ENCODE data around the gene SMG7.

Gene SMG7

DNA sequence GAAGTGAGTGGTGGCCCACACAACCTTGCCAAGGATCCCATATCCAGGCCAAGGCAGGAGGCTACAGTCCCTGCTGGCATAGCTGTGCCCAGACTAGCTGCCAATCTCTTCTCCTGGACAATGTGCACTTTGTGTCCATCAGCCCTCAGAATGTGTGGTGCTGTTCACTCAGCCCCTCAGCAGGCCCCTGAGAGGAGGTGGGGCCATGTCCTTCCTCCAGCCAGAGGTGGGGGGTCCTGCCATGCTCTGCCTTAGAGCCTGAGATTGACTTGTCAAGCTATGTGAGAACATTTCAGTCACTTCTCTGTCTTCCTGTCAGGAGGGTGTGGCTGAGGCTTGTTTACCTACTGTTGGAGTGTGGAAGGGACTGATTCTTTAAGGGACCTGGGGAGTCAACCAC is 116.5 kb downstream of the SMG7 start:
- in situ Hi-C loops (cut with HindIII; ENCODE audit: low sequenced_read_pairs) = no loop called here

DNA sequence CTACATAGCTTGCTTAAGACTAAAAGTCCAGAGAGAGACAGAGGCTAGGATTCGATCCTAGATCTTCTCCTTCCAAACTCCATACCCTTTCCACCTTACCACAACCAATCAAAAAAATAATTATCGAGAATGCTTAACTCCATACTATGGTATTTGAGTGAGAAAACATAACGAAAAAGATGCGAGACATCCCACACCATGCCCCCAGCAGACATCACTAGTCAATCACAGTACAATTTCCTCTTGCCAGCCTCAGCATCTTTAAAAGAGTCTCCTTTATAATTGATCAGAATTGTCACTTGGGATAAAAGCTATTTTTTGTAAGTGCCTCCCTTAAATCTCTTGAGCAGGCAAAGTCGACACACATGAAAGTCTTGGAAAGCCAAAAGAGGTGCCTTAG is 117.1 kb downstream of the SMG7 start:
- in situ Hi-C loops (cut with HindIII; ENCODE audit: low sequenced_read_pairs) = no loop called here

DNA sequence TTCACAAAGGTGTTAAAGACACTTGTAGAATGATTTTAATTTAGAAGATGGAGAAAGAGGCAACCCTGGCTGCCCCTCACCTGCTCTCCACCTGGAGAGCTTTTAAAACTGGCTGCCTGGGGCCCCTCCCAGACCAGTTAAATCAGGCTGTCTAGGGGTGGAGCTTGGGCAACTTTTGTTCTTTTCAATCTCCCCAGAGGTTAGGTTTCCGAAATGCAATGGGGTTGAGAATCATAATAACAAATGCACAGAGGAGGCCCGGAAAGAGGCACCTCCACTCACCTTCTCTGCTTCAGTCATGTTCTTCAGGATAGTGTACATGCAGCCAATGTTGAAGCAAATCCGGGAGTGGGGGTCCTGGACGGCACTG is 117.6 kb downstream of the SMG7 start:
- in situ Hi-C loops (cut with HindIII; ENCODE audit: low sequenced_read_pairs) = loop anchor here (10.0 kb wide), 1 partner anchor 345 kb away; no protein-coding TSS in a partner anchor

DNA sequence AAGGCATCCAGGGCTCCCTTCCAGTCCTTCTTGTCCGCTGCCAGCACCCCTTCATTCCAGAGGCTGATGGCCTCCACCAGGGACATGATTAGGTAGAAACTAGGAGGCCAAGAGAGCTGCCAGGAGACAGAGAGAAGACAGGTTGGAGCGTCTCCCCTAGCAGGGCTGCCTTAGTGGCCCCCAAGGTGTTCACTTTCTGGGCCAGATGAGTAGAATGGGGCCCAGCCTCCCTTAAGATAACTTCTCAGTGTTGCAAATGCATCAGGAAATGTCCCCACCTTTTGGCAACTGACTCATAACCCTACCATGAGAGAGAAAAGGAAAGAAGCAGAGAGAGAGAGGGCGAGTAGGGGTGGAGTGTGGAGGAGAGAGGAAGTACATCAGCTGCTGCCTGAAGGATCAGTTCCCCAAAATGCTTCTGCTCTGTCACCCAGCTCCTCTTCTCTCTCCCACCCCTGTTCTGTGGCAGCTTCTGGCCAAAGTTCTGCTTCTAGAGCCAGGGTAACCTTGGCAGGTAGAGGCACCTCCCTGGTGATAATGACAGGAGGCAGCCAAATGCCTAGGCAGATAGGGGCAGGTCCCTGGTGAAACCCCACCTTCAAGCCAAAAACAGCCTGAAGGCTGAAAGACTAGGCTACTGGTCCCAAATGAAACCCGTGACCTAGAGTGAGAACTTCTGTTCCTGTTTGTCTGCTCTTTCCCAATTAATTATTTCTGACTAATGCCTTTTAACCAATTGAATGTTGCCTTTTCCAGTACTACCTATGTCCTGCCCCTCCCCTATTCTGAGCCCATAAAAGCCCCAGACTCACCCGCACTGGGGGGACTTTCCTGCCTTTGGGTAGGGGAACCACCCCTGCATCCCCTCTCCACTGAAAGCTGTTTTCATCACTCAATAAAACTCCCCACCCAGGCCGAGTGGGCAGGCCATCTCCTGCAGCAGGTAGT is 118.2 kb downstream of the SMG7 start, which contains the start of gene NCF2:
Gene NCF2, minus strand, starts transcription at position 216 of the 948 bp plus-strand sequence. Its CDS starts 130 bp downstream, at position 86.
- in situ Hi-C loops (cut with HindIII; ENCODE audit: low sequenced_read_pairs) = loop anchor here (10.0 kb wide), 1 partner anchor 346 kb away; no protein-coding TSS in a partner anchor

DNA sequence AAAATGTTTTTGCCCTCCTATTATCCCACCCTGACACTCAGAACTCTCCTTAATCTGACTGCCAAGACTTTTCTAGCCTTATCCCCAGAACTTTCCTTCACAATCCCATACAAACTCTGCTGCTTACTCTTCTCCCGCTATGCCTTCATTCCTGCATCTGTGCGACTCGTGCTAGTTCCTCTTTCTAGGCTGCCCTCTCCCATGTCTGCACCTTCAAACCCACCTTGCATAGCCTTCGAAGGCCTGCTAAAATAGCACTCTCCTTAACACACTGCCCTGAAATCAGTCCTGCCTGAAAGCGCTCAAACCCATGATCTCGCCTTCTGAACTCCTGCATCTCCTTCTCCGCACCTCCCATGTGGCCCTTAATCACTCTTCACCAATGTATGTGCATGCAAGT is 120.4 kb downstream of the SMG7 start:
- in situ Hi-C loops (cut with HindIII; ENCODE audit: low sequenced_read_pairs) = loop anchor here (10.0 kb wide), 1 partner anchor 348 kb away; no protein-coding TSS in a partner anchor

DNA sequence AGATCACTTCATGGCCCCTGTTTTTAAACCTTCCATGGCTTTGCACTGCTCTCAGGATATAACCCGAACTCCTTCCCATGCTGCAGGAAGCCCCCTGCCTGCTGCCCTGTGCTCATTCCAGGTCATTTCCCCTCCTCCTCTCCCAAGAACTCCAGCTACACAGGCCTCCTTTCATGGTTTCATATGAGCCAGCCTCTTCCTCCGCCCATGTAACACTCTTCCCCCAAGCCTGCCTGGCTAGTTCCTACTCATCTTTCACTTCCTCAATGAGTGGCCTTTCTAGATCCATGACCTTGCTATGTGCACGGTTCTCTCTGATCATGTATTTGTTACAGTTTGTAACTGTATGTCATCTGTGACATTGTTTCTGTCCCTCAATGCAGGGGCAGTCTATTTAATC is 121.1 kb downstream of the SMG7 start:
- in situ Hi-C loops (cut with HindIII; ENCODE audit: low sequenced_read_pairs) = loop anchor here (10.0 kb wide), 1 partner anchor 349 kb away; no protein-coding TSS in a partner anchor

DNA sequence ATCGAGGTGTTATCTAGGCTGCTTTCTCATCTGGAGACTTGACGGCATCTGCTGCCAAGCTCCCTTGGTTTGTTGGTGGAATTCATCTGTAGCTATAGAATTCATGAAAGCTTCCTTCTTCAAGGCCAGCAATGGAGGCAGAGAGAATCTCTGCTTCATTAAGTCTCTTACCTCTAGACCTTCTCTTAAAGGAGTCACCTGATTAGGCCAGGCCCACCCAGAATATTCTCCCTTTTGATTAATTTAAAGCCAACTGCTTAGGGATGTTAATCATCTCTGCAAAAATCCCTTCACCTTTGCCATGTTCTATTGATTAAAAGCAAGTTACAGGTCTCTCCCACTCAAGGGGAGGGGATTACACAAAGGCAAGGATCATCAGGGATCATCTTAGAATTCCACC is 123.2 kb downstream of the SMG7 start:
- in situ Hi-C loops (cut with HindIII; ENCODE audit: low sequenced_read_pairs) = loop anchor here (5.0 to 10.0 kb wide), 2 partner anchors 68 to 351 kb away; no protein-coding TSS in a partner anchor

DNA sequence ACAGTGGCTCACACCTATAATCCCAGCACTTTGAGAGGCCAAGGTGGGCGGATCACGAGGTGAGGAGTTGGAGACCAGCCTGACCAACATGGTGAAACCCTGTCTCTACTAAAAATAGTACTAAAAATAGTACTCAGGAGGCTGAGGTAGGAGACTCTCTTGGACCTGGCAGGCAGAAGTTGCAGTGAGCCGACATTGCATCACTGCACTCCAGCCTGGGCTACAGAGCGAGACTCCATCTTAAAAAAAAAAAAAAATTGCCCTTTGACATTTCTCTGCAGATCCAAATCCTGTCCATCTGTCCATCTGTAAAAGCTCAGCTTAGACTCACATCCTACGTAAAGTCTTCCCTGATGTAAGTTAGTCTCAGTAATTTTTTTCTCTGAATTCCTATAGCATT is 124.2 kb downstream of the SMG7 start:
- in situ Hi-C loops (cut with HindIII; ENCODE audit: low sequenced_read_pairs) = loop anchor here (5.0 to 10.0 kb wide), 2 partner anchors 69 to 352 kb away; no protein-coding TSS in a partner anchor

DNA sequence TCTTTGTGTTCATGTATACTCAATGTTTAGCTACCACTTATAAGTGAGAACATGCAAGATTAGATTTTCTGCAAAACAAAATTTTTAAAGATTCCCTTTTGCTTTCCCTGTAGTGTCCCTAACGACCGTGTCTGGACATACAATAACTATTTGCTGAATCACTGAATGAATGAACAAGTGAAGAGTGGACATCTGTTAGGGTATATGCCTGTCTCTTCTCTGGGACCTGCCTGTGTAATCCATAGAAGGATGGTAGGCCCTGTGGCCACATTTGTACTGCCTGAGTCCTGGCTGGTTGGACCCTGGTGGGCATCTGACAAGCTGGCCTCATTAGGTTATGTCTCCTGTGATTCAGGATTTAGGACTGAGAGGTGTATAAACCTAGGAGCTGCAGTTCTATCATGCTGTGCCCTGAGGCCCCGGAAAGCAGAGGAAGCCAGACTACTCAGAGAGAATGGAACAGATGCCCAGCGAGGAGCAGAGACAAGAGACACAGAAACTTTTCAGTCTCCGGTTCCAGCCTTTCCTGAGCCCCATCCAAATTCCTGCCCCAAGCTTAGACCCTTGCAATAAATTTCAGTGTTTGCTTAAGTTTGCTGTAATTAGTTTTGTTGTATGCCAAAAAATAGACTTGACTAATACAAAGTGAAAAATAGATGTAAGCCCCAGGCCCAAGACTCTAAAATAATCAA is 125.5 kb downstream of the SMG7 start:
- in situ Hi-C loops (cut with HindIII; ENCODE audit: low sequenced_read_pairs) = loop anchor here (5.0 to 10.0 kb wide), 2 partner anchors 71 to 353 kb away; no protein-coding TSS in a partner anchor

DNA sequence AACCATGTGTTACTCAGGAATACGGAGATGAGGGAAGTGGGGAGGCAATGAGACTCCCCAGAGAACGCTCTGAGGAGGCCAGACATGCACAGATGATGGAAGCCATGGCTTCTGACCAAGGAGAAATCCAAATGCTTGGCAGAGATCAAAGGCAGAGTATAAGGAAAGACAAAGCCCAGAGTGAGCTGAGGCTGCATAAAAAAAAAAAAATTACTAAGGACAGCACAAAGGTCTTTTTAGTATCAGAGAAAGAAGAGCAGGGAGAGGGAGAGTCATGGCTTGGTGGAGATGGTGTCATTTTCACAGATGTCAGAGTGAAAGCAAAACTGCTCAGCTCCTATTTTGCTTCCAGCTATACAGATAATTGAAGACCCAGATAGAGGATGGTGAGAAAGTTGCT is 126.1 kb downstream of the SMG7 start:
- in situ Hi-C loops (cut with HindIII; ENCODE audit: low sequenced_read_pairs) = loop anchor here (5.0 to 10.0 kb wide), 2 partner anchors 71 to 354 kb away; no protein-coding TSS in a partner anchor

DNA sequence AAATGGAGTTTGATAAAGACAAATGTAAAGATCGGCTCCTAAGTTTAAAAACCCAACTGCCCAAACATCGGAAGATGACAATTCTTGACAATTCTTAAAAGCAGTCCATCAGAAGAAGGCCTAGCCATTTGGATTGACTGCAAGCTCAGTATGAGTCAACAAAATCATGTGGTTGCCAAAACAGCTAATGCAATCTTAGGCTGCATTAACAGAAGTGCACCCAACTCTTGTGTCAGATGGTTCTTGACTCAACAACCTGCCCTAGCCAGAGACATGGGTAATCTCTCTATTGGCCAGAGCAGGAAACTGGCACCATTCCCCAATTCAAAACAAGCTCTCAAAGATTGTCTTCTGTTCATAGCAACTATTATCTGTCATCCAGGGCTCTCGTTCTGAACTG is 127.8 kb downstream of the SMG7 start:
- in situ Hi-C loops (cut with HindIII; ENCODE audit: low sequenced_read_pairs) = no loop called here

DNA sequence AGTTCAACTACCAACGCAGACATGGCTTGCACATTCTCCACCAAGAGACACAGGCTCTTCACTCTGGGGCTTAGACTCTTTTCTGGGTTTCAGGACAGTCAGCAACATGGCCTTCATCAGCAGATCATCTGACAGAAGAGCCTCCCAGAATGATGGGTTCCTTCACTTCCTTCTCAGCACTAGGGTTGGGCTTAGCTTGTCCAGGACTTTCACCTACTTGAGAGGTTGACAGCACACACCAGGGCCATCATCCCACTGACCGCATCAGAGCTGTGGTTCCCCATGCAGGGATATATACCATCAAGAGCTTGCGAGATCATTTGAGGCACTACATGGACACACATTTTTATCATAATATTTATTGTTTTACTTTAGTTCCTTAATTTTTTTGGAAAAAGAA is 128.3 kb downstream of the SMG7 start:
- in situ Hi-C loops (cut with HindIII; ENCODE audit: low sequenced_read_pairs) = no loop called here

DNA sequence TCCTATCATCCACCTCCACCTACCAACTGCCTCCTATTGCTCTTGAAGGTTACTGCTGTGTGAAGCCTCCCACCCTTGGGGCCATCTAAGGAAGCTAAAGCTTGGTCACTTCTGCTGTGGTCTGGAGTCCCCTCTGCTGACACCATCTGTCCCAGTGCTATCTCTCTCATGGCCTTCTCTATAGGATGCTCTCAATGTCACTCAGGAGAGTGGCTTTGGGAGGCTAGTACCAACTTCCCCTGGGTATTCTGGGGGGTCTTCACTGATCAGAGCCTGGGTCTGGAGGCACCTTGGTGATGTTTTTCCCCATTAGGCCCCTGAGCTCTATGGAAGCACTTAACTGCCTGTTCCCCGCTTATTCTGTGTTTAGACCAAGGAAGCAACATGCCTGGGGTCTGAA is 130.2 kb downstream of the SMG7 start:
- in situ Hi-C loops (cut with HindIII; ENCODE audit: low sequenced_read_pairs) = no loop called here
